A549 (cell line): ENCODE results near the gene PRKG1.

ENCODE experiments used
- CEBPB ChIP-seq, 2 experiments: fragments of >200 bp in 1 of 2; sonication (Bioruptor Twin) in 1 of 2; formaldehyde crosslinking in 1 of 2; IDR thresholded peaks; 2 replicates each; pipeline ENCODE4 v1.6.1; 2012 to 2016
- CHD2 ChIP-seq: fragments of 150-350 bp; IDR thresholded peaks from 2 replicates; pipeline ENCODE4 v1.6.1; 2014; ENCODE audit warnings: low read length; ENCODE audit not compliant: partially characterized antibody
- EP300 ChIP-seq, 2 experiments: fragments of >200 bp; sonication (Bioruptor Twin); formaldehyde crosslinking; IDR thresholded peaks; 2 replicates in 1 of 2; 3 replicates in 1 of 2; pipeline ENCODE4 v1.6.1; 2016 to 2017
- GATA3 ChIP-seq: IDR thresholded peaks from 2 replicates; pipeline ENCODE4 v1.6.1; 2012; ENCODE audit warnings: borderline replicate concordance
- HDAC2 ChIP-seq: fragments of 200-600 bp; sonication (generic); IDR thresholded peaks from 2 replicates; pipeline ENCODE4 v1.6.1; 2016
- JUNB ChIP-seq: fragments of >200 bp; sonication (Bioruptor Twin); formaldehyde crosslinking; IDR thresholded peaks from 2 replicates; pipeline ENCODE4 v1.6.1; 2016
- NFE2L2 ChIP-seq: fragments of 150-350 bp; conservative IDR thresholded peaks from 2 replicates; pipeline ENCODE4 v1.6.1; 2014; ENCODE audit warnings: low read length
- POLR2A ChIP-seq: IDR thresholded peaks from 2 replicates; pipeline ENCODE4 v1.6.1; 2012; ENCODE audit warnings: mild to moderate bottlenecking, low read length
- RAD21 ChIP-seq, 2 experiments: fragments of >200 bp in 1 of 2; sonication (Bioruptor Twin) in 1 of 2; formaldehyde crosslinking in 1 of 2; IDR thresholded peaks in 1 of 2; conservative IDR thresholded peaks in 1 of 2; 2 replicates in 1 of 2; 3 replicates in 1 of 2; pipeline ENCODE4 v1.6.1; 2012 to 2018; ENCODE audit warnings: inconsistent platforms in 1 of 2
- RFX5 ChIP-seq: fragments of 450-650 bp; IDR thresholded peaks from 2 replicates; pipeline ENCODE4 v1.7.1; 2014; ENCODE audit warnings: antibody characterized with exemption, mild to moderate bottlenecking, moderate library complexity
- RNF2 ChIP-seq: fragments of 200-600 bp; sonication (generic); IDR thresholded peaks from 2 replicates; pipeline ENCODE4 v1.6.1; 2016; ENCODE audit warnings: low read depth, mild to moderate bottlenecking, antibody characterized with exemption, moderate library complexity, borderline replicate concordance
- TFCP2L1 ChIP-seq: fragments of 250-450 bp; sonication (Bioruptor Pico); IDR thresholded peaks from 2 replicates; pipeline ENCODE4 v1.5.0; 2021; ENCODE audit warnings: mild to moderate bottlenecking
- TF ChIP-seq, protein P1 (sequence below): fragments of >200 bp; sonication (Bioruptor Twin); formaldehyde crosslinking; IDR thresholded peaks from 3 replicates; pipeline ENCODE4 v1.5.1; 2016

DNA sequence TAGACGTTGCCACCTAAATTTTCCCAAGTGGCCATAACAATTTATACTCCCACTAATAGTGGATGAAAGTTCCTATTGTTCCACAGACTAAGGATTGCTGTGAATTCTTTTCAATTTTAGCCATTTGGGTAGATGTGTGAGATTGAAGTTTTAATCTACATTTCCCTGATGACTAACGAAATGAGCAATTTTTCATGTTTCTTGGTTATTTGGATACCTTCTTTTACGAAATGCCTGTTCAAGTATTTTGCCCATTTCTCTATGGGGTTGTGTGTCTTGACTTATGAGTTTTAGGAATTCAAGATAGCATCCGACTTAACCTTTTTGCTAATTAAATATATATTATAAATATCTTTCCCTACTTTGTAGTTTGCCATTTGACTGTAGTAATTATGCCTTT, 16.4 kb upstream of the PRKG1 start:
- TF ChIP-seq, protein P1, sequence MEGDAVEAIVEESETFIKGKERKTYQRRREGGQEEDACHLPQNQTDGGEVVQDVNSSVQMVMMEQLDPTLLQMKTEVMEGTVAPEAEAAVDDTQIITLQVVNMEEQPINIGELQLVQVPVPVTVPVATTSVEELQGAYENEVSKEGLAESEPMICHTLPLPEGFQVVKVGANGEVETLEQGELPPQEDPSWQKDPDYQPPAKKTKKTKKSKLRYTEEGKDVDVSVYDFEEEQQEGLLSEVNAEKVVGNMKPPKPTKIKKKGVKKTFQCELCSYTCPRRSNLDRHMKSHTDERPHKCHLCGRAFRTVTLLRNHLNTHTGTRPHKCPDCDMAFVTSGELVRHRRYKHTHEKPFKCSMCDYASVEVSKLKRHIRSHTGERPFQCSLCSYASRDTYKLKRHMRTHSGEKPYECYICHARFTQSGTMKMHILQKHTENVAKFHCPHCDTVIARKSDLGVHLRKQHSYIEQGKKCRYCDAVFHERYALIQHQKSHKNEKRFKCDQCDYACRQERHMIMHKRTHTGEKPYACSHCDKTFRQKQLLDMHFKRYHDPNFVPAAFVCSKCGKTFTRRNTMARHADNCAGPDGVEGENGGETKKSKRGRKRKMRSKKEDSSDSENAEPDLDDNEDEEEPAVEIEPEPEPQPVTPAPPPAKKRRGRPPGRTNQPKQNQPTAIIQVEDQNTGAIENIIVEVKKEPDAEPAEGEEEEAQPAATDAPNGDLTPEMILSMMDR, result no peak
- TF ChIP-seq HDAC2 (no peak), EP300 (IDR thresholded peaks at IDR 0.05) (no peak), RFX5 (no peak), GATA3 (no peak), CEBPB (IDR thresholded peaks at IDR 0.05) (no peak), POLR2A (no peak), RAD21 (conservative IDR thresholded peaks at IDR 0.05 in 1 of 2, IDR thresholded peaks at IDR 0.05 in 1 of 2) (no peak), RNF2 (no peak), NFE2L2 (no peak), JUNB (no peak), CHD2 (no peak), TFCP2L1 (no peak)
